A172 (cell line): ENCODE results near the gene IGSF9. TPM values are rescaled to one million over a fixed set of nuclear protein-coding genes. Genes with fewer than 3 reads are reported as not detected.

Experiments used
- DNase-seq: peaks from one replicate; pipeline ENCODE4 v3.0.0-alpha.2; 2015; ENCODE audit warnings: low spot score
- total RNA-seq: library from RNA; depleted of rRNA; stranded (reverse); fragments of >200 nt; shearing (Covaris generic); gene quantifications from 2 replicates; pipeline ENCODE4 v1.2.3, GENCODE V29; 2014

Gene IGSF9
- total RNA-seq, 1 experiment from 2014 or later: 1.6 TPM

GRCh38 chr1:159972443-159973205 is 27.2 kb upstream of the IGSF9 start:
- DNase-seq: no peak

- peak; percentile 23 for DNase-seq
These were observed 25.5 kb upstream of the IGSF9 start for GRCh38 chr1:159970932-159971342.

GRCh38 chr1:159968901-159969300 is 23.5 kb upstream of the IGSF9 start:
- no peak for DNase-seq

DNA sequence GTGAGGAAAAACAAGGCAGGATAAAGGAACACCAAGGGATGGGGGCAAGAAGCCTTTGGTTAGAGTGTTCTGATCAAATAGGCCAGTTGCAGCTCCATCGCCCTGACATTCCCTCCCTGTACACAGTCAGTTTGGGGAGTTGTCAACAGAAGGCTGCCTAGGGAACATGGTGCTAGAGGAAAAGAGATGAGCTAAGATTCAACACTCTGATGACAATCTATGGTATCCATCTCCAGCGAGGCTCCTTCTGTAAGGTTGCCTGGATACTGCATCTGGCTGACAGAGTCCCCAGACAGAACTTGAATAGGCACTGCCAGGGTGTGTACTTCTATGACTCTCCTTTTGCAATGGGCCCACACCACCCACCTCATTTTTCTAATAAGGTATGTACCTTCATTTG is 19.9 kb upstream of the IGSF9 start:
- no peak for DNase-seq

GRCh38 chr1:159964144-159964543 is 18.7 kb upstream of the IGSF9 start:
- no peak for DNase-seq

DNA sequence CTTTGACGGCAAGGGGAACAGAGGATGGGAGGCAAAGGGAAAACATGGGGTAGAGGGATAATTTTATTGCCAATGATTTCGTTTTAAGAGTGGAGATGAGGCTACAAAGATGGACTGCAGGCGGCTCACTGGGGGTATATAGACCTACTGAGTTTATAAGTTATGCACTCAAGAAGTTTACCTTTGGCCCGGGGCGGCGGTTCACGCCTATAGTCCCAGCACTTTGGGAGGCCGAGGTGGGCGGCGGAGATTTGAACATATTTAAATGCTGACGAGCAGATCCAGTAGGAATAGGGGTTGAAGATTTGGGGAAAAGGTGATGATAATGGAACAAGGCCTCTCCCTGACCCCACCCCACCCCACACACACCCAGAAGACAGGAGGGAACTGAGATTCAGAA is 16.8 kb upstream of the IGSF9 start:
- DNase-seq: no peak

- no peak for DNase-seq
These were observed 16.2 kb upstream of the IGSF9 start for GRCh38 chr1:159961636-159962035.

DNA sequence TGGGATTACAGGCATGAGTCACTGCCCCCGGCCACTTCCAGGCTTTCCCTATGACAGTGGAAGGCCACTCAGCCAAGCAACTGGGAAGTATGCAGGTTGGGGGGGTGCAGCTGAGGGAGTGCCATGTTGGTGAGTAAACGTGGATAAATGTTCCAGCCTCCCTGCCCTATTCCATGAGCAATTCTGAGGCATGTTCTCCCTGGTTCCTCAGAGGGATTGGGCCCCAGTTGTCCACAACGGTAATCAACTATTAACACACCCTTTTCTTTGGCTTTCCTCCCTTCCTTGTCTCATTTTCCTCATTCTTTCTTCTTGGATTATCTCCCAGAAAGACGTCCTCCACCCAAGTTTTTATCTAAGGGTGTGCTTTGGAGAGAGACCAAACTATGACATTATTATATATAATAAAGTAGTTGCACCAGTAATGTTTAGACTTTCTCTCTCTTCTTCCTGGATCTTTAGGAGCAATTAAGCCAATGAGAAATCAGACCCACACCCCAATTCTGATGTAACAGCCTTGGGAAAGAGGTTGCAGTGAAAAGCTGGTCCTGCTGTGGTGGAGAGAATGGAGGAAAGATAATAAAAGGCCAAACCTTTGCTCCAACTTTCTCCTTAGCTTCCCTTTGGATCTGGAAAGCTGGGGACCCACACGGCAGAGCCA is 15.4 kb upstream of the IGSF9 start:
- peak; percentile 97 for DNase-seq

DNA sequence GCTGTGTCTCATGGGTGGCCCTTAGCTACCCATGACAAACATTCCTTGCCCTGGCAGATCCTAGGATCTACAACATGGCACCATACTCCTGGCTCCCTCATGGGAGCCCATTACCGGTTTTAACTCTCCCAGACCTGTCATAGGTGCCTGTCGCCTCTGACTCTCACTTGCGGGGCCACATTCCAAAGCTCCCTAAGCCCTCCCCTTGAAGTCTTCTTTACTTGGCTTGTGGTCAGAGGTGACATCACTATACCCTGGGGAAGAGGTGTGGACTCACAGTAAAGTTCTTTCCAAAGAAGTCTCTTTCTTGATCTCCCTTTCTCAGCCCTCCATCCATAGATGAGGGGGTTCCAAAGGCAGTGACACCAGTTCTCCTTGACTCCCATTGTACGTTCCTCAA is 14.0 kb upstream of the IGSF9 start:
- peak; percentile 56 for DNase-seq

- no peak for DNase-seq
These were observed 13.4 kb upstream of the IGSF9 start for GRCh38 chr1:159958719-159959380.

GRCh38 chr1:159957824-159958268 is 12.4 kb upstream of the IGSF9 start:
- no peak for DNase-seq

- no peak for DNase-seq
These were observed 10.0 kb upstream of the IGSF9 start for GRCh38 chr1:159955456-159955855.

- peak; percentile 78 for DNase-seq
These were observed 8.4 kb upstream of the IGSF9 start, which contains the start of gene SLAMF9 for GRCh38 chr1:159953536-159954515. SLAMF9 (minus strand) TSS chr1:159954237; CDS start chr1:159954137, 100 bp downstream.

GRCh38 chr1:159952932-159953331 is 7.5 kb upstream of the IGSF9 start:
- no peak for DNase-seq

DNA sequence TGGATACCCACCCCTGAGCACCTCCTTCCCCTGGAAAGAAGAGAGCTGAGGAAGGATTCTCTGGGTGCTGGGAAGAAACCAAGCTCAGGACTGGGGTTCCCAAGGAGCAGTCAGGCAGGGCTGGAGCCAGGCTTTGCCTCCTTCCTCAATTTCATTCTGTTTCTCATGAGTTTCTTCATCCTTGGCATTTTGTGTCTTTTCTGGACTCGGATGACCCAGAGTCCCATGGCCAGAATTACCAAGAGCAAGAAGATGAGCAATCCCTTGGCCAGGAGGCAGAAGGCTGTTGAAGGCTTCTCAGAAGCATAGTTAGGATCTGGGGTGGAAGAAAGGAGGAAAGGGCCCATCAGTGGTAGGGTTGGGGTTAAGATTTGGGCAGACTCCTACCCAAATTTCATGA is 6.1 kb upstream of the IGSF9 start:
- DNase-seq: no peak

GRCh38 chr1:159951016-159951415 is 5.6 kb upstream of the IGSF9 start:
- DNase-seq: no peak

DNA sequence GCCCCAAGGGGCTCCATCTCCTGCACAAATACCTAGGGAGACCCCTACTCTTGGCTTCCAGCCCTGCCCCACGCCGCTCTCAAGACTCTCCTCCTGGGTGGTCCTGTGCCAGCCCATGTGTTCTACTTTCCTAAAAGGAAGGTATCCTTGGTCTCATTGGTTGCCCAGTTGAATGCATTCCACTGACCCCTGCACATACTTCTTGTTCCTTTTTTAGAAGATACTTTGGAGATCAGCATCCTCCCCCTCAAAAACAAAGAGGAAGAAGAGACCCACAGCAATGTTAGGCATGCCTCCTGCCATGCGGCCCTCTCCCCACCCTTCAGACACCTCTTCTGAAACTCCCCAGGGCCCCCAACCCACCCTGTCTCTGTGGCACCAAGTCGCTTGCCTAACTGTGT is 4.6 kb upstream of the IGSF9 start:
- DNase-seq: no peak

- DNase-seq: no peak
These were observed 3.7 kb upstream of the IGSF9 start for GRCh38 chr1:159949123-159949522.

DNA sequence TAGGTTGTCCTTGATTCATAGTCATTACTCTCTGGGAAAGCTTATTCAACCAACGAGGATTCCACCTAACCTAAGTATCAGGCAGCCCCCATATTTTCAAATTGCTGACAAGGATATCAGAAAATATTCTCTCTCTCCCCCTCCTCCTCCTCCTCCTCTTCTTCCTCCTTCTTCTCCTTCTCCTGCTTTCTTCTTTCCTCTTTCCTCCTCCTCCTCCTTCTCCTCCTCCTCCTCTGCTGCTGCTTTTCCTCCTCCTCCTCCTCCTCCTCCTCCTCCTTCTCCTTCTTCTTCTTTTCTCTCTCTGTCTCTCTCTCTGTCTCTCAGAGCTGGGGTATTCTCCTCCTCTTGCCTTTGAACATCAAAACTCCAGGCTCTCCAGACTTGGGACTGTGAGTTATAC is 2.5 kb upstream of the IGSF9 start:
- no peak for DNase-seq

DNA sequence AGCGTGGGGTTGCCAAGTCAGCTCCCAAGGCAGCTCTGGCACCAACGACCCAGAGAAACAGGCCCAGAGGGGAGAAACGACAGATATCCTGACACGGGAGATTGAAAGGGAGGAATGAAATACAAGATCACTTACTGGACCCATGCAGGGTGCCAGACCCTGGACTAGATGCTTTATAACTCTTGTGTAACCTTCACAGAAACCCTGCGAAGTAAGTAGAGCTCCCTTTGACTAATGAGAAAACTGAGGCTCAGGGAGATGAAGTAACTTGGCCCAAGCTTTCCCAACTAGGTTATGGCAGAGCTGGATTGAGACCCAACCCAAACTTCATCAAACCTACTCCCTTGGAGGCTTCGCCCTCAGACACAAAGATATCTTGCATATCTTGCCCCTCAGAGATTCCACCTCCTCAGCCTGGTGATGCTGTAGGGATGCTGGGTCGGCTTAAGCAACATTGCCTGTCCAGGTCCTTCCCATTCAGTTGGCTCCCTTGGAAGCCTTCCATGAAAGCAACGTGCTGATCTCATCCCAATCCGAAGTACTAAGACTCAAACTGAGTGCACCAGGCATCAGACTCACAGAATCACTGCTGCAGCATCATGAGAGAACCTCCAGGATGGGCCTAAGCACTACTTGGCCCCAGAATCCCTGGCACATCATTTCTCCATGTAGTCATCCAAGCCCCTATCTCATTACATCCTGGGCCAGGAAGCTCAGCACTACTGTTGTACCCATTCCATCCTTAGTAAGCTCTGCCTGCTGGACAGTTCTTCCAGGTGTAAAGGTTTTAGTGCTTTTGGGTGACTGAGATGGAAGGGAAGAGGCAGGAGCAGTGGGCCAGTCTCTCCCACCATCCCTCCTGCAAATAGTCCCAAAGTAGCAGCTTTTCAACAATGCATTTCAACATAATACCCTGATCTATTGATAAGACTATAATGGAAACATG is 1.1 kb upstream of the IGSF9 start:
- no peak for DNase-seq
